Spleen (tissue), 11 donors: ENCODE results near the gene LRRC74B. TPM values are rescaled to one million over a fixed set of nuclear protein-coding genes. Genes with fewer than 3 reads are reported as not detected.
A peak's percentile ranks its signal among the peaks of the same experiment; 100 is the strongest.
"Not testable (repeated sequence)": the region's sequence is repeated elsewhere in the genome, so short reads cannot be mapped to it uniquely, and the experiment has no call there.

Source experiments
- DNase-seq: peaks from one replicate; pipeline ENCODE4 v3.0.0-alpha.2; 2020
- H3K27ac ChIP-seq, 8 donors: fragments of 200-600 bp; sonication (generic) in 7 of 8; 1 replicate in 4 of 8; 2 replicates in 4 of 8; pipeline versions ENCODE4 v1.5.0 to v1.8.0; 2016 to 2021; ENCODE audit warnings: inconsistent platforms in 4 of 8, mild to moderate bottlenecking in 4 of 8, moderate library complexity in 1 of 8
- H3K27me3 ChIP-seq, 7 donors: fragments of 200-600 bp; sonication (generic) in 6 of 7; replicated peaks in 1 of 7; 1 replicate in 4 of 7; 2 replicates in 3 of 7; pipeline versions ENCODE4 v1.5.0 to v1.8.0; 2016 to 2021; ENCODE audit warnings: inconsistent platforms in 3 of 7, mild to moderate bottlenecking in 1 of 7
- H3K36me3 ChIP-seq, 6 donors: fragments of 200-600 bp; sonication (generic) in 5 of 6; 1 replicate in 4 of 6; 2 replicates in 2 of 6; pipeline versions ENCODE4 v1.5.0 to v1.8.0; 2016 to 2021; ENCODE audit warnings: inconsistent platforms in 2 of 6
- H3K4me1 ChIP-seq, 6 donors: fragments of 200-600 bp; sonication (generic) in 5 of 6; 1 replicate in 3 of 6; 2 replicates in 3 of 6; pipeline versions ENCODE4 v1.5.0 to v1.8.0; 2016 to 2021; ENCODE audit warnings: inconsistent platforms in 3 of 6
- H3K4me3 ChIP-seq, 8 donors: fragments of 200-600 bp; sonication (generic) in 7 of 8; 1 replicate in 4 of 8; 2 replicates in 4 of 8; pipeline versions ENCODE4 v1.5.0 to v1.8.0; 2016 to 2021; ENCODE audit warnings: inconsistent platforms in 4 of 8, mild to moderate bottlenecking in 4 of 8, moderate library complexity in 2 of 8
- H3K9me3 ChIP-seq, 8 donors: fragments of 200-600 bp; sonication (generic) in 7 of 8; 1 replicate in 4 of 8; 2 replicates in 4 of 8; pipeline versions ENCODE4 v1.5.0 to v1.8.0; 2016 to 2021; ENCODE audit warnings: inconsistent platforms in 4 of 8
- CTCF ChIP-seq, 11 experiments: fragments of 200-600 bp in 7 of 11; fragments of 450-650 bp in 4 of 11; sonication (generic) in 4 of 11; IDR thresholded peaks in 8 of 11; conservative IDR thresholded peaks in 3 of 11; 1 replicate in 7 of 11; 2 replicates in 4 of 11; pipeline versions ENCODE4 v1.4.0 to v1.8.0; 2016 to 2021; ENCODE audit warnings: antibody characterized with exemption in 11 of 11, inconsistent platforms in 4 of 11, mild to moderate bottlenecking in 1 of 11
- POLR2A ChIP-seq, 3 donors: fragments of 450-650 bp; IDR thresholded peaks; one replicate each; pipeline ENCODE4 v1.5.1; 2017; ENCODE audit warnings: antibody characterized with exemption in 3 of 3, mild to moderate bottlenecking in 1 of 3
- POLR2AphosphoS5 ChIP-seq, 3 donors: sonication (generic); formaldehyde crosslinking; IDR thresholded peaks; one replicate each; pipeline ENCODE4 v1.5.1; 2017; ENCODE audit warnings: antibody characterized with exemption in 3 of 3
- WGBS, 5 donors: extraction: QIAGEN DNeasy Blood & Tissue Kit in 3 of 5; methylation state at CpG; one replicate each; pipeline versions ENCODE4 v1.1.5 to v1.1.7; 2013 to 2018; 5-methylcytosine and 5-hydroxymethylcytosine counted together
- intact Hi-C: fragments of 100-400 bp; cut with DNase I; formaldehyde crosslinking; loops from one replicate; pipeline ENCODE4 v1.15.0; 2023; ENCODE audit warnings: low total_unique reads
- polyA plus RNA-seq, 3 donors: library from polyadenylated mRNA; stranded (reverse); fragments of 200-250 nt; gene quantifications; one replicate each; pipeline ENCODE4 v1.2.1, GENCODE V29; 2013
- total RNA-seq, 7 donors: library from RNA; depleted of rRNA in 3 of 7; stranded (reverse); fragments of >200 nt in 3 of 7; fragmentation: NEBNext Ultra II Directional in 4 of 7; extraction: Animal tissue kit (Norgen Biotek cat#: 25700) in 4 of 7; gene quantifications; one replicate each; pipeline versions ENCODE4 v1.1.0 to v1.2.1, GENCODE V29; 2016 to 2021
- donor health status: healthy with polysubstance abuse.
- donor health status: DM: no; HTN: no; CAD: no; lungs with moderate emphysema.
- donor health status: DM: no; HTN: no; CAD: no.
- donor health status: Bipolar disorder and iron deficiency.
- donor health status: healthy.
- donor health status: DM: no; HTN: no; CAD: no.
- donor health status: DM: yes; HTN: yes; CAD: no.

The LRRC74B gene
- total and polyA plus RNA-seq, 10 donors, result 0.03 TPM; not detected in 9

GRCh38 chr22:21044931-21045584 lies 688 bp upstream of the LRRC74B start:
- H3K27ac ChIP-seq, result peak overlapping the region in 5 of 8 donors; percentile 20 to 79 (median 62)

GRCh38 chr22:21047035-21047661 lies 1.4 kb downstream of the LRRC74B start:
- H3K4me3 ChIP-seq, result no peak overlapping the region

More at GRCh38 chr22:21044931-21045584, 688 bp upstream of the LRRC74B start:
- no peaks in the 10 kb centered on the region for H3K9me3 ChIP-seq
- TF ChIP-seq POLR2AphosphoS5 (IDR thresholded peaks at IDR 0.05), result no peak
- no peak for TF ChIP-seq CTCF (IDR thresholded peaks at IDR 0.05 in 8 of 11, conservative IDR thresholded peaks at IDR 0.05 in 3 of 11)
- TF ChIP-seq POLR2A (IDR thresholded peaks at IDR 0.05), result no peak
- H3K36me3 ChIP-seq, result no peaks in the 10 kb centered on the region
- 6 to 12% (median 11%) methylated on average over 10 to 15 of the region's 15 CpGs for WGBS, 5 donors
- peak; percentile 79 for DNase-seq
- peaks cover 11 to 34% (median 29%) of the 10 kb centered on the region in 6 donors for H3K4me1 ChIP-seq
- intact Hi-C loops, result no loop called here
- peak overlapping the region; percentile 12 to 55 (median 20) for H3K4me3 ChIP-seq
- peaks cover 0 to 37% (median 0%) of the 10 kb centered on the region in 7 donors for H3K27me3 ChIP-seq

GRCh38 chr22:21047730-21048129 lies 2.0 kb downstream of the LRRC74B start:
- no peak overlapping the region for H3K27ac ChIP-seq
- intact Hi-C loops, result no loop called here
- H3K9me3 ChIP-seq, result no peaks in the 10 kb centered on the region
- H3K4me1 ChIP-seq, result peaks cover 11 to 34% (median 29%) of the 10 kb centered on the region in 6 donors
- WGBS, 5 donors, result 78 to 92% (median 84%) methylated on average over 4 to 7 of the region's 7 CpGs
- peak; percentile 64 for DNase-seq
- H3K4me3 ChIP-seq, result no peak overlapping the region
- H3K36me3 ChIP-seq, result no peaks in the 10 kb centered on the region
- peaks cover 0 to 36% (median 0%) of the 10 kb centered on the region in 7 donors for H3K27me3 ChIP-seq
- no peak for TF ChIP-seq POLR2AphosphoS5 (IDR thresholded peaks at IDR 0.05)
- TF ChIP-seq POLR2A (IDR thresholded peaks at IDR 0.05), result no peak
- no peak for TF ChIP-seq CTCF (IDR thresholded peaks at IDR 0.05 in 8 of 11, conservative IDR thresholded peaks at IDR 0.05 in 3 of 11)

More at GRCh38 chr22:21047035-21047661, 1.4 kb downstream of the LRRC74B start:
- WGBS, 5 donors, result 90 to 93% (median 92%) methylated on average over 11 to 14 of the region's 14 CpGs
- Histone ChIP-seq H3K27ac (no peak overlapping the region), H3K4me1 (peaks cover 11 to 34% (median 29%) of the 10 kb centered on the region in 6 donors), H3K36me3 (no peaks in the 10 kb centered on the region), H3K27me3 (peaks cover 0 to 37% (median 0%) of the 10 kb centered on the region in 7 donors), H3K9me3 (no peaks in the 10 kb centered on the region)
- intact Hi-C loops, result no loop called here
- peak; percentile 41 for DNase-seq
- TF ChIP-seq CTCF (IDR thresholded peaks at IDR 0.05 in 8 of 11, conservative IDR thresholded peaks at IDR 0.05 in 3 of 11) (no peak), POLR2AphosphoS5 (IDR thresholded peaks at IDR 0.05) (no peak), POLR2A (IDR thresholded peaks at IDR 0.05) (no peak)

- peaks cover 0 to 32% (median 0%) of the 10 kb centered on the region in 7 donors for H3K27me3 ChIP-seq
- DNase-seq, result peak; percentile 32
- intact Hi-C loops, H3K9me3 ChIP-seq, H3K27ac ChIP-seq, H3K4me3 ChIP-seq, H3K36me3 ChIP-seq: not testable (repeated sequence)
- WGBS, 5 donors, result 56 to 85% (median 77%) methylated on average over 1 to 5 of the region's 5 CpGs
- peaks cover 11 to 28% (median 26%) of the 10 kb centered on the region in 6 donors for H3K4me1 ChIP-seq
Measured at GRCh38 chr22:21048448-21048847, 2.7 kb downstream of the LRRC74B start.

GRCh38 chr22:21048965-21049364 lies 3.2 kb downstream of the LRRC74B start:
- Histone ChIP-seq H3K4me1 (peaks cover 11 to 23% (median 21%) of the 10 kb centered on the region in 6 donors), H3K27me3 (peaks cover 0 to 27% (median 0%) of the 10 kb centered on the region in 7 donors)
- 88 to 100% (median 98%) methylated on average over 1 to 6 of the region's 12 CpGs for WGBS, 5 donors
- DNase-seq, result peak; percentile 65
- H3K27ac ChIP-seq, H3K36me3 ChIP-seq, H3K9me3 ChIP-seq, intact Hi-C loops, H3K4me3 ChIP-seq: not testable (repeated sequence)
